GM15510 (cell line): ENCODE data around the gene RPS21.

Source experiments
- POLR2A ChIP-seq: IDR thresholded peaks from 3 replicates; pipeline ENCODE4 v1.6.1; 2011; ENCODE audit warnings: borderline replicate concordance; ENCODE audit not compliant: insufficient read length; ENCODE audit errors: extremely low read depth

Gene RPS21

GRCh38 chr20:62393830-62394229 is 6.9 kb downstream of the RPS21 start:
- TF ChIP-seq POLR2A, result no peak

DNA sequence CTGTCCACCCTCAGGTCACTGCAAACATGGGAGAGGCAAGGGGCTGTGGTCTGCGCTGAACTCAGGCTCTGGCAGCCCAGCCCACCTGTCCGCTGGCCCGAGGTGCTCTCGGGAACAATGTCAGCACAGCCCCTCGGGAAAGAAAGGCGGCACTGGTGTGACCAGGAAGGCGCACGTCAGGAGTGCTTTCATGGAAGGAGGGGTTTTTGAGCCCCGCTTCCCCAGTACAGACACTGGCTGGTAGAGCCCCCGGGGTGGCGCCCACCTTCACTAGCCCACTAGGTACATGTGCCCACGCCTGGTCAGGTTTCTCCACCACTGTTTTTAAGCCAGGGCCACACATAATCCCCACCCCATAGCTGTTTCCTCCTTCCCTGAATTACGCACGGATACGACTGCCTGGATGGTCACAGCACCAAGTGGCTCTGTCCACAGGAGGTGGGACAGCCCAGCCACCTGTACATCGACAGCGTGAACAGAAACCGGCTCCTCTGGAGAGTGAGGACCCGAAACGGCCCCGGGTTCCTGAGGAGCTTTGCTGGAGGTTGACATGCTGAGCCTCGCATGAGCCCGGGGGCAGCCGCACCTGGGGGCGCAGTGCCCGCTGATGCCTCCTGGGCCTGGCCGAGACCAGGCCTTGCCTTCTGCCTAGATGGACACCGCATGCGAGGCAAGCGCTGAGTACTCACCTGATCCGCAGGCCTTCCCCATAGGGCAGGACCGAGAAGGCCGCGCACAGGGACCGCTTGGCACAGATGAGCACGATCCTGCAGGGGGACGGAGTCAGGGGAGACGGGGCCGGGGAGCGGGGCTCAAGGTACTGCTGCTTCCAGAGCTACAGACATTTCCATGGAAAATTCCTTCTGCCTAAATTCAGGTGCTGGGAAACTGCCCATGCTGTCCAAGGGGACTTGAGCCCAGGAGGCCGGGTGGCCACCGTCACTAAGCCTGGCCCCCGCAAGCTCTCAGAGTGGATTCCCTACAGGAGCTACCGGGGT is 7.6 kb downstream of the RPS21 start:
- no peak for TF ChIP-seq POLR2A

DNA sequence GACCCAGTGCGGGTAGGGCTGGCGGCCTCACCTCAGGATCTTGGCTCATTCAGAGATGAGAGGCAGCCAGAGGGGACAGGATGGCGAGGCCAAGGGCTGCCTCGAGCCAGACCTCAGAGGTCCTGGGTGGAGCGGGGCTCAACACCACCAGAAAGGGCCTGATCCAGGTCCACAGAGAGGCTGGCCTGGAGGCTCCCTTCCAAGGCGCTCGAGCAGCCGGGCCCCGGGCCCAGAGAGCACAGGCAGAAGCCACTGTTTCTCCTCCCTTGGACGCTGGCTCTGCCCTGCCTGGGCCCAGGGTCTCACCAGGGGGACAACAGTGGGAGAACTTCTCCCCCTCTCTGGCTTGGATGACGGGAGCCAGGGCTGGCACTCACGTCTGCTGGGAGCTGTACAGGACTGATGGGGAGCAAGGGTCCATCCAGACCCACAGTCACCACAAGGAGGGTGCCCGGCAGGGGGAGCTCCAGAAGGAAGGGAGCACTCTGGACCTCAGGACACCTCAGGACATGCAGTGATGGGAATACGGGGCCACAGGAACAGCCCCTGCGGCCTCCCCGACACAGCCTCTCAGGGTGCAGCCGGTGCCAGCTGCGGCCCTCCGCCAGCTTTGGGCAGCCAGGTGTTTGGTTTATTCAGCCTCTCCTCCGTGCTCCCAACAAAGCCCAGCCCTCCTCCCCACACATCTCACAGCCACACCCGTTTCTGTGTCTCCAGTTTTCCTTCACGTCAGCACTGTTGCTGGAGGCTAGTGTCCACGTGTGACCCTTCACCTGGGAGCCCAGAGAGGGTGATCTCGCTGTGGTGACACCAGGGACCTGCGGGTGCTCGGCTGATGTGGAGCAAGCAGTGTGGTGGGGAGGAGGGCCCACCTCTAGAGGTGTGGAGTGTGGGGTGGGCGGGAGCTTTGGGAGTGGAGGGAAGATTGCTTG is 8.7 kb downstream of the RPS21 start:
- TF ChIP-seq POLR2A, result no peak

DNA sequence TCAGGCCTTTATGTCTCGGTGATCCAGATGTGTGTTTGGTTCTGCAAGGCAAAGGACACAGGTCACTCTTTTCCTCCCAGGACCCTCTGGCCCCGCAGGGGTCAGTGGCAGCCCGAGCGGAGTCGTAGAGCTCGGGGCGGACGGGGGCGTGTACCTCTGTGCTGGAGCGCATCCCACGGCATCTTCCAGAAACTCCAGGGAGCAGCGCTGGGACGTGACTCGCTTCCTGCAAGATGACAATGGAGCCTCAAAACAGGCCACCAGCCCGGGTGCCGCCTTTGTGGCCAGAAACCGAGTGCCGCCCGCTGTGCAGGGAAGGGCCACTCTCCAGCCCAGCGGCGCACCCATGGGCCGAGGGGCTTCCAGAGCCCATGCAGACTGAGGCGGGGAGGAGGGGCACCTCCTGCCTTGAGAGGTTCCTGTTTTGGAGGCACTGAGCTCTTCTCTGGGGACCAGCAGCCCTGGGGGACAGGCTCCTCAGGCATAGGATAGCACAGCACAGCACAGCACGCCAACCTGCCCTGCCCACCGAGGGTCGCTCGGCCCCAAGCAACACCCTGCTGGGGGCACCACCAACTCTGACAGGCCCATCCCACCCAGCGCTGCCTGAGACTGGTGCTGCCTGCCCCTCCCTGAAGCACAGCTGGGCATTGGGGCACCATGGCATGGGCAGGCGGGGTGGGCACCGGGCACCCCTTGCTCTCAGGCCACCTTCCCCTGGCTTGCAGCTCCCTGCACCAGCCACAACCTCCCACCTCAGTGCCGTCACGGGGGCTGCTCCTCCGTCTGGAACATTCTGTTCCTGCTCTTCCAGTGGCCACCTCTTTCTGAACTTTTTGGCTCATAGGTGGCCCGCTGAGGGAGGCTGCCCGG is 9.7 kb downstream of the RPS21 start:
- no peak for TF ChIP-seq POLR2A

DNA sequence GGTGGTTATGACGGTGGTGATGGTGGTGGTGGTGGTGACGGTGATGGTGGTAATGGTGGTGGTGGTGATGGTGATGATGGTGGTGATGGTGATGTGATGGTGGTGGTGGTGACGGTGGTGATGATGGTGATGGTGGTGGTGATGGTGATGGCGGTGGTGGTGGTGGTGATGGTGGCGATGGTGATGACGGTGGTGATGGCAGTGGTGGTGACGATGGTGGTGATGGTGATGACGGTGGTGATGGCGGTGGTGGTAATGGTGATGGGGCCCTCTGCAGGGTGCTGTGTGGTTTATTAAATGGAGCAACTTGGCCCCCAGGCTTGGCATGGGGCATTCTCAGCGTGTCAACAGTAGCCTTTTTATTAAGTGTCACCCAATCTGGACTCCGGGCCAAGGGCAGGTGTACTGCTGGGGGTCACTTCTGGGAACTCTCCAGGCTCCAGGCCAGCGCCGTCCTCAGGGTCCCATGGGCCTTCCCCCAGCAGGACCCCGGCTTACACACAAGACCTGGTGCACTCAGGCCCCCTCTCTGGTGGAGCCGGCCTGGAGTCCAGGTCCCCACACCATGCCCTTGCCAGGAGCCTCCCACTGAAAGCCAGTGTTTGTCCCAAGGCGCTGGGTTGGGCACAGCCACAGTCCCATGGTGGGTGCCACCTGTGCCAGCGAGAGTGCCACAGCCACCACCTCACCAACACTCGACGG is 11.4 kb downstream of the RPS21 start:
- no peak for TF ChIP-seq POLR2A

- TF ChIP-seq POLR2A, result no peak
These were observed 13.1 kb downstream of the RPS21 start for GRCh38 chr20:62400021-62400420.

GRCh38 chr20:62400541-62400940 is 13.6 kb downstream of the RPS21 start:
- no peak for TF ChIP-seq POLR2A

DNA sequence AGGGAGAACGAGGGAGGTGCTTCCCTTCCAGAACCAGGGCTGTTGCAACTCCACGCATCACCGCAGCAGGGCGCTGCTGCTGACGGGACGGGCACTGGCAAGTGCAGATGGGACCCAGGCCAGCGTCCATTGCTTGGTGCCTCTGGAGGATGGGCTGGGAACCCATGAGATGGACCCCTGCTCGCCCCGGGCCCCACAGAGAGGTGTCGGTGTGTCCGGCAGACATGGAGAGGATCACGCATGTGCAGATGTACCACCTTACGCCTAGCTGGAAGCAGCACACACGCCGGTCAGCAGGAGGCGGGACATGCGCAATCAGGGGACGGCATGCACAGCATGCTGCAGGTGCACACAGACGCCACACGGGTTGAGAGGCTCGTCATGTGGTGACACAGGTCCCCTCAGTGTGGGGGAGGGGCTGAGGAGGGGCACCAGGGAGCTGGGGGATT is 14.5 kb downstream of the RPS21 start:
- no peak for TF ChIP-seq POLR2A

DNA sequence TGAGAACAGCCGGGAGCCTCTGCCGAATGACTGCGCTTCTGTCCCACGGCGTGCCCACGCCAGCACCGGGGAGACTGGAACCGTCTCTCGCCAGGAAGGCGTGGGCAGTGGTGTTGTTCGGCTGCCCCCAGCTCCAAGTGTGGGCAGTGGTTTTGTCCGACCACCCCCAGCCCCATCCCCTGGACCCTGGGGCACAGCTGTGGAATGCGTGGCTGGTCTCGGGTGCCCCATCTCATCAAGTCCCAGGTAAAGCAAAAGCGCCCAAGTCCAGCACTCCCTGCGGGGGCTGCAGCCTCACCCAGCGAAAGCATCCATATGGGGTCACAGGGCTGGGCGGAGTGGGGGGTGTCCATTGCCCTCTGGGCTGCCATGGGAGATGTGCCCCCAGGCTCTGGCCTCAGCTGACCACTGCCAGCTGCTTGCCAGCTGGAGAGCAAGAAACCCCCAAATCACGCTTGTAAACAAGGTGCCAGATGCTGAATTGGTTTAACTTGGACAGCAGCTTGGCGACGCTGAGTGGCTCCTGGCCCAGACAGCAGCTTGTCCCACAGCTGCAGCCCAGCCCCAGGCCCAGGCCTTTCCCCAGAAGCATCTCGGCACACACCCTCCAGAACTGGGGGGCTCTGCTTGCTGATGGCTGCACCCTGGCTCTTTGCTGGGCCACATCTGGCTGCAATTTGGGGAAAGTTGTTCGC is 15.7 kb downstream of the RPS21 start:
- no peak for TF ChIP-seq POLR2A

- no peak for TF ChIP-seq POLR2A
These were observed 16.4 kb downstream of the RPS21 start for GRCh38 chr20:62403331-62403730.

- TF ChIP-seq POLR2A, result no peak
These were observed 17.3 kb downstream of the RPS21 start for GRCh38 chr20:62404112-62404665.

- TF ChIP-seq POLR2A, result no peak
These were observed 17.8 kb downstream of the RPS21 start for GRCh38 chr20:62404761-62405107.

DNA sequence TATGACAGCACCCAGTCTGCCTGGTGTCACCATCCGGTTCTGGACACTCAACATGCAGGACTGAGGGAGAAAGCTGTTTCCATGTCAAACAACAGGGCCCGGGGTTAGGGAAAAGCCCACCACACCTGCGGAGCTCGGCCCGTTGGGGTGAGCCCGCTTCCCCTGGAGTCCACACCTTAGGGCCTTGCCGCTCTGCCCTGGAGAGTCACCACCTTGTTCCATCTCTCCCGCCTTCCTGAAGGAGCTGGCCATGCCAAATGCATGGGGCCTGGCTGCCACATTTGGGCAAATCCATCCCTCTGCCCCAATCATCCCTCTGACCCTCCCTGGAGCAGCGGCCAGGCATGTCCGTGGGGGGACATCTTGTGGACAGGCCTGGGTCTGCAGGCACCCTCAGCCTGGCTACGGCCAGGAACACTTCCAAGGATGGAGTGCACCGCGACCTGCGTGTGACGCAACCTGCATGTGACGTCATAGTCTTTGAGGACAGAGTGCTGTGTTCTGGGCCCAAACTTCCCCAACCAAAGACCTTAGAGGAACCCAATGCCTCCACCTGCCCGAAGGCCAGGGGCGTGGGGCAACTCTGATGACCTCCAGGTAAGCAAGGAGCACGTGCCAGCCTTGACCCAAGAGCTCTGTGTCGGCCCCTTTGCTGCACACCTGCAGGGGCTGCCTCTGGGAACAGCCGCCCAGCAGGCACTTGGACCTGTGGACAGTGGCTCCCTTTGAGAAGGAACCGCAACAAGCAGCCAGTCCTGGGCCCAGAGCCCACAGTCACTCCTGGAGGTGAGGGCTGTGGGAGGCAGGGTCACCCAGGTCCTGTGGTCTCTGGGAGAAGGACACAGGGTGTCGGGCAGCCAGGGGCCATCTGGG is 18.4 kb downstream of the RPS21 start:
- TF ChIP-seq POLR2A, result no peak
